ENCODE data around the gene KHDC4. TPM values are rescaled to one million over a fixed set of nuclear protein-coding genes. Genes with fewer than 3 reads are reported as not detected.

Gene KHDC4
- total RNA-seq, 1 donor from 2014 or later = 91.5 TPM

DNA sequence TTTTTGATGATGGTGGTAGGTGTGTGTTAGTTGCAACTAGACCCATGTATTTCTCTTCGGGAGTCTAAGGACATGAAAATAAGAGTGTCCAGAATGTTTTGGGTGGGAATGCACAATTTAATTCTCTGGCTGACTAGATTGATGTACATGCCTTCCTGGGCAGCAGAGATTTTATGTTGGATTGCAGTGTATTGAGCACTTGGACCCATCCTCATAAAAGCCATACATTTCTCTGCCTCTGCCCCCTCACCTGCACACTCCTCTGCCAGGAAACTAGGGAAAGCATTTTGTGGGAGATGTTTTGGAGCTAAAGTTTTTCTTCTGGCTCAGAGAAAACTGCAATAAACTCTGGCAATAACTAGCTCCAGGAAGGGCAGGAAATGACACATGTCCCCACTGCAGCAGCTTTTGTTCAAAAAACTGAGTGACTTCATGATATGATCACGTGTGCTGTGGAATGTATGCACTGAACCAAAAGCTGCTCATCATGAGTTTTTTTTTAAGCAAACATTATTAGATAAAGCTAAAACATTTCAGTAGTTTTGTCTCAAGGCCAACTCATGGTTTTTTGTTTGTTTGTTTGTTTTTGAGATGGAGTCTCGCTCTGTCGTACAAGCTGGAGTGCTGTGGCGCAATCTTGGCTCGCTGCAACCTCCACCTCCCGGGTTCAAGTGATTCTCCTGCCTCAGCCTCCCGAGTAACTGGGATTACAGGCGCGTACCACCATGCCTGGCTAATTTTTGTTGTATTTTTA, 40.6 kb downstream of the KHDC4 start:
- Histone ChIP-seq H4K20me1 (ENCODE audit: low read depth) (no peaks in the 10 kb centered on the region), H2AFZ (replicated peaks) (no peak overlapping the region), H3K4me1 (no peaks in the 10 kb centered on the region), H3K79me2 (ENCODE audit: low read depth) (no peaks in the 10 kb centered on the region), H3F3A (ENCODE audit: low read depth) (peaks cover 6% of the 10 kb centered on the region), H3K9me3 (ENCODE audit: low read depth) (no peaks in the 10 kb centered on the region), H3K27ac (no peak overlapping the region), H3K36me3 (no peaks in the 10 kb centered on the region), H3K4me2 (no peak overlapping the region), H3K9ac (no peak overlapping the region), H3K27me3 (no peaks in the 10 kb centered on the region), H3K4me3 (no peak overlapping the region)
- TF ChIP-seq EZH2phosphoT487 (IDR thresholded peaks at IDR 0.05) (no peak), EZH2 (IDR thresholded peaks at IDR 0.05) (no peak)
- TF ChIP-seq, protein P1, sequence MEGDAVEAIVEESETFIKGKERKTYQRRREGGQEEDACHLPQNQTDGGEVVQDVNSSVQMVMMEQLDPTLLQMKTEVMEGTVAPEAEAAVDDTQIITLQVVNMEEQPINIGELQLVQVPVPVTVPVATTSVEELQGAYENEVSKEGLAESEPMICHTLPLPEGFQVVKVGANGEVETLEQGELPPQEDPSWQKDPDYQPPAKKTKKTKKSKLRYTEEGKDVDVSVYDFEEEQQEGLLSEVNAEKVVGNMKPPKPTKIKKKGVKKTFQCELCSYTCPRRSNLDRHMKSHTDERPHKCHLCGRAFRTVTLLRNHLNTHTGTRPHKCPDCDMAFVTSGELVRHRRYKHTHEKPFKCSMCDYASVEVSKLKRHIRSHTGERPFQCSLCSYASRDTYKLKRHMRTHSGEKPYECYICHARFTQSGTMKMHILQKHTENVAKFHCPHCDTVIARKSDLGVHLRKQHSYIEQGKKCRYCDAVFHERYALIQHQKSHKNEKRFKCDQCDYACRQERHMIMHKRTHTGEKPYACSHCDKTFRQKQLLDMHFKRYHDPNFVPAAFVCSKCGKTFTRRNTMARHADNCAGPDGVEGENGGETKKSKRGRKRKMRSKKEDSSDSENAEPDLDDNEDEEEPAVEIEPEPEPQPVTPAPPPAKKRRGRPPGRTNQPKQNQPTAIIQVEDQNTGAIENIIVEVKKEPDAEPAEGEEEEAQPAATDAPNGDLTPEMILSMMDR (IDR thresholded peaks at IDR 0.05) = no peak
- DNase-seq (ENCODE audit: low spot score) = no peak
- H3K27me3 Mint-ChIP-seq (ENCODE audit: insufficient read depth, low read depth) = no peaks in the 10 kb centered on the region
- no peak overlapping the region for H3K27ac Mint-ChIP-seq
- peaks cover 12% of the 10 kb centered on the region for H3K36me3 Mint-ChIP-seq
- no peaks in the 10 kb centered on the region for H3K9me3 Mint-ChIP-seq
- no peaks in the 10 kb centered on the region for H3K4me1 Mint-ChIP-seq
- H3K4me3 Mint-ChIP-seq = no peak overlapping the region

DNA sequence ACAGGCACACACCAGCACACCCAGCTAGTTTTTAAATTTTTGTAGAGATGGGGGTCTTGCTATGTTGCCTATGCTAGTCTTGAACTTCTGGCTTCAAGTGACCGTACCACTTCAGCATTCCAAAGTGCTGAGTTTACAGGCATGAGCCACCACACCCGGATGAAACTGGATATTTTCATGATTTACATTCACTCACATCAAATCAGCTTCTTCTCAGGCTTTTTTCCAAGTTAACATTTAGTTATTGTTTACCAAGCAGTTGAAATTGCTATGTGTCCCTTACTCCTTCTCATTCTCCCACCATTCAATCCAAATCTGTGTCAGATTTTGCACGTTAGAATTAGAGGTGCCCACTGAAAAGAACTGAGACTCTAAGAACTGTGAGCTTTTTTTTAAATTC, 41.4 kb downstream of the KHDC4 start:
- Histone ChIP-seq H3K9ac (no peak overlapping the region), H3F3A (ENCODE audit: low read depth) (peaks cover 6% of the 10 kb centered on the region), H3K4me1 (no peaks in the 10 kb centered on the region), H2AFZ (replicated peaks) (no peak overlapping the region), H3K36me3 (no peaks in the 10 kb centered on the region), H3K4me2 (no peak overlapping the region), H4K20me1 (ENCODE audit: low read depth) (no peaks in the 10 kb centered on the region), H3K79me2 (ENCODE audit: low read depth) (no peaks in the 10 kb centered on the region), H3K9me3 (ENCODE audit: low read depth) (no peaks in the 10 kb centered on the region), H3K27me3 (no peaks in the 10 kb centered on the region), H3K27ac (no peak overlapping the region), H3K4me3 (no peak overlapping the region)
- H3K27ac Mint-ChIP-seq = no peak overlapping the region
- H3K36me3 Mint-ChIP-seq = peaks cover 10% of the 10 kb centered on the region
- no peaks in the 10 kb centered on the region for H3K27me3 Mint-ChIP-seq (ENCODE audit: insufficient read depth, low read depth)
- DNase-seq (ENCODE audit: low spot score) = no peak
- no peak for TF ChIP-seq EZH2phosphoT487 (IDR thresholded peaks at IDR 0.05)
- no peak for TF ChIP-seq EZH2 (IDR thresholded peaks at IDR 0.05)
- TF ChIP-seq, protein P1 (IDR thresholded peaks at IDR 0.05) = no peak
- no peak overlapping the region for H3K4me3 Mint-ChIP-seq
- H3K4me1 Mint-ChIP-seq = no peaks in the 10 kb centered on the region
- H3K9me3 Mint-ChIP-seq = no peaks in the 10 kb centered on the region

DNA sequence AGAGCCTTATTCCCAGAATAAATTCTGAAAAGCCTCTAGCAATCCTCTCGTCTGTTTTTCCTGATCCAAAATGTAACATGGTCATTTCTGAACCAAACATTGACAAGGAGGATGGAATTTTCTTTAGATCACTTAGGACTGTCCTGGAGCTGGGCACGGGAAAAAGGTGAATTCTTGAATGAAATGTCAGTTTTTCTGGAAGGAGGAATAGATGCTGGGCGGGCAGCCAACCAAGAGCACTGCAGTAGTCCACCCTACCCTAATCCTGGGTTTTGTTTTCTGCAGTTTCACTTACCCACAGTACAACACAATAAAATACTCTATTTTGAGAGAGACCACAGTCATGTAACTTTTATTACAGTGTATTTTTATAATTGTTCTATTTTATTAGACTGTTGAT, 44.0 kb downstream of the KHDC4 start:
- no peak overlapping the region for H3K27ac ChIP-seq
- no peaks in the 10 kb centered on the region for H3K27me3 ChIP-seq
- no peaks in the 10 kb centered on the region for H3K9me3 ChIP-seq (ENCODE audit: low read depth)
- H3K9me3 Mint-ChIP-seq = no peaks in the 10 kb centered on the region
- H3K4me3 ChIP-seq = no peak overlapping the region
- H3K4me2 ChIP-seq = no peak overlapping the region
- H3K4me1 ChIP-seq = no peaks in the 10 kb centered on the region
- no peaks in the 10 kb centered on the region for H3K4me1 Mint-ChIP-seq
- peaks cover 3% of the 10 kb centered on the region for H3F3A ChIP-seq (ENCODE audit: low read depth)
- no peaks in the 10 kb centered on the region for H3K36me3 Mint-ChIP-seq
- H2AFZ ChIP-seq (replicated peaks) = no peak overlapping the region
- no peaks in the 10 kb centered on the region for H3K27me3 Mint-ChIP-seq (ENCODE audit: insufficient read depth, low read depth)
- H3K27ac Mint-ChIP-seq = no peak overlapping the region
- no peak overlapping the region for H3K4me3 Mint-ChIP-seq
- TF ChIP-seq EZH2phosphoT487 (IDR thresholded peaks at IDR 0.05) = no peak
- TF ChIP-seq, protein P1 (IDR thresholded peaks at IDR 0.05) = no peak
- TF ChIP-seq EZH2 (IDR thresholded peaks at IDR 0.05) = no peak
- H3K36me3 ChIP-seq = no peaks in the 10 kb centered on the region
- DNase-seq (ENCODE audit: low spot score) = no peak
- no peak overlapping the region for H3K9ac ChIP-seq
- H3K79me2 ChIP-seq (ENCODE audit: low read depth) = no peaks in the 10 kb centered on the region
- H4K20me1 ChIP-seq (ENCODE audit: low read depth) = no peaks in the 10 kb centered on the region
